Neutrophil (primary cell): Measurements from ENCODE around the gene SDHB.

Source experiments
- H3K27ac ChIP-seq: fragments of 200-600 bp; sonication (generic); 2 replicates; pipeline ENCODE4 v1.5.1; 2016; ENCODE audit warnings: mild to moderate bottlenecking, moderate library complexity
- H3K27me3 ChIP-seq: fragments of 200-600 bp; sonication (generic); 2 replicates; pipeline ENCODE4 v1.6.0; 2016; ENCODE audit warnings: mild to moderate bottlenecking
- H3K36me3 ChIP-seq: fragments of 200-600 bp; sonication (generic); 2 replicates; pipeline ENCODE4 v1.5.1; 2017
- H3K4me1 ChIP-seq, 2 experiments: fragments of 200-600 bp in 1 of 2; sonication (generic) in 1 of 2; 1 replicate in 1 of 2; 2 replicates in 1 of 2; pipeline versions ENCODE4 v1.5.1 to v1.6.1; 2013 to 2016; ENCODE audit warnings: low read depth in 1 of 2, low read length in 1 of 2, mild to moderate bottlenecking in 1 of 2, moderate library complexity in 1 of 2; ENCODE audit not compliant: control insufficient read depth in 1 of 2, insufficient read depth in 1 of 2
- H3K4me3 ChIP-seq, 2 experiments: fragments of 200-600 bp in 1 of 2; sonication (generic) in 1 of 2; 1 replicate in 1 of 2; 2 replicates in 1 of 2; pipeline ENCODE4 v1.5.1; 2013 to 2016; ENCODE audit warnings: low read depth in 1 of 2, low read length in 1 of 2, mild to moderate bottlenecking in 1 of 2, moderate library complexity in 1 of 2
- H3K9me3 ChIP-seq: fragments of 200-600 bp; sonication (generic); 2 replicates; pipeline ENCODE4 v1.5.1; 2016
- CTCF ChIP-seq: fragments of 200-600 bp; sonication (generic); IDR thresholded peaks from 2 replicates; pipeline ENCODE4 v1.5.1; 2016; ENCODE audit warnings: antibody characterized with exemption

Gene SDHB

GRCh38 chr1:17082761-17083160, 28.9 kb upstream of the SDHB start:
- peaks cover 100% of the 10 kb centered on the region for H3K36me3 ChIP-seq
- H3K27me3 ChIP-seq = no peaks in the 10 kb centered on the region
- H3K9me3 ChIP-seq = no peaks in the 10 kb centered on the region
- no peak overlapping the region for H3K4me3 ChIP-seq
- H3K4me1 ChIP-seq = peaks cover 27 to 60% of the 10 kb centered on the region in 2 experiments
- peak overlapping the region; percentile 66 for H3K27ac ChIP-seq
- no peak for TF ChIP-seq CTCF

GRCh38 chr1:17081439-17081838, 27.6 kb upstream of the SDHB start:
- Histone ChIP-seq H3K4me3 (no peak overlapping the region), H3K4me1 (peaks cover 27 to 54% of the 10 kb centered on the region in 2 experiments), H3K36me3 (peaks cover 100% of the 10 kb centered on the region), H3K27ac (peak overlapping the region; percentile 66), H3K27me3 (no peaks in the 10 kb centered on the region), H3K9me3 (no peaks in the 10 kb centered on the region)
- no peak for TF ChIP-seq CTCF

- no peak for TF ChIP-seq CTCF
- H3K9me3 ChIP-seq = no peaks in the 10 kb centered on the region
- peak overlapping the region; percentile 66 for H3K27ac ChIP-seq
- no peaks in the 10 kb centered on the region for H3K27me3 ChIP-seq
- H3K4me3 ChIP-seq = no peak overlapping the region
- peaks cover 98% of the 10 kb centered on the region for H3K36me3 ChIP-seq
- H3K4me1 ChIP-seq = peaks cover 30 to 55% of the 10 kb centered on the region in 2 experiments
Observed at GRCh38 chr1:17080880-17081279, 27.0 kb upstream of the SDHB start.

GRCh38 chr1:17080085-17080759, 26.4 kb upstream of the SDHB start:
- Histone ChIP-seq H3K27me3 (no peaks in the 10 kb centered on the region), H3K36me3 (peaks cover 98% of the 10 kb centered on the region), H3K4me1 (peaks cover 36 to 55% of the 10 kb centered on the region in 2 experiments), H3K4me3 (no peak overlapping the region), H3K9me3 (no peaks in the 10 kb centered on the region), H3K27ac (peak overlapping the region; percentile 66)
- TF ChIP-seq CTCF = no peak

- Histone ChIP-seq H3K4me1 (peaks cover 44 to 56% of the 10 kb centered on the region in 2 experiments), H3K4me3 (no peak overlapping the region), H3K27ac (peak overlapping the region; percentile 33), H3K9me3 (no peaks in the 10 kb centered on the region), H3K27me3 (no peaks in the 10 kb centered on the region), H3K36me3 (peaks cover 98% of the 10 kb centered on the region)
- TF ChIP-seq CTCF = no peak
Observed at GRCh38 chr1:17078991-17079868, 25.4 kb upstream of the SDHB start.
